ENCODE results near the gene CPNE2.

DNA sequence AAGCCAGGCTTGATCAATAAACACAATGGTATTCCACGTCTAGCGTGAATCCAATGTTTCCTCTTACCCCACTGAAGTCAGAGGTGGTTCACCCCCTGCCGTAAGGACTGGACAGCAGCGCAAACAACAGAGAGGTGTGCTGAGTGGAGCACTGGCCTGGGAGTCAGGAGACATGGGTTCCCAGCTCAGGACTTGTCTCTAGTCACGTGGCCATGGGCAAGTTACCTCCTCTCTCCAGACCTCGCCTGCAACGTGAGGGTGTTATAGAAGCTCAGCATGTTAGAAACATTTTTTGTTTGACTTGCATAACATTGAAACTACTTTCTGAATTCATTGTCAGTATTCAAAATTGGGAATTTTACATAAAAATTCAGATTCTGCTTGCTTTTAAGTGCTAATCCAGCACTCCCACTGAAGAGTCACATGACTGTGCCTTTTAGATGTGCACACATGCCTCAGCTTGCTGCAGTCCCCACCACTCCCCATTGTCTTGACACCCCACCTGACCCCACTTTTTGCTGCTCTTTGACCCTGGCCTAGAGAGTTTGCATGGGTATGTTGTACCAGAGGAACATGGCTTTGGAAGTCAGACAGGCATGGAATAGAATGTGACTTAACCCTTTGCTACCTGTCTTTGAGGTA, 8.8 kb upstream of the CPNE2 start:
- TF ChIP-seq, protein P1, sequence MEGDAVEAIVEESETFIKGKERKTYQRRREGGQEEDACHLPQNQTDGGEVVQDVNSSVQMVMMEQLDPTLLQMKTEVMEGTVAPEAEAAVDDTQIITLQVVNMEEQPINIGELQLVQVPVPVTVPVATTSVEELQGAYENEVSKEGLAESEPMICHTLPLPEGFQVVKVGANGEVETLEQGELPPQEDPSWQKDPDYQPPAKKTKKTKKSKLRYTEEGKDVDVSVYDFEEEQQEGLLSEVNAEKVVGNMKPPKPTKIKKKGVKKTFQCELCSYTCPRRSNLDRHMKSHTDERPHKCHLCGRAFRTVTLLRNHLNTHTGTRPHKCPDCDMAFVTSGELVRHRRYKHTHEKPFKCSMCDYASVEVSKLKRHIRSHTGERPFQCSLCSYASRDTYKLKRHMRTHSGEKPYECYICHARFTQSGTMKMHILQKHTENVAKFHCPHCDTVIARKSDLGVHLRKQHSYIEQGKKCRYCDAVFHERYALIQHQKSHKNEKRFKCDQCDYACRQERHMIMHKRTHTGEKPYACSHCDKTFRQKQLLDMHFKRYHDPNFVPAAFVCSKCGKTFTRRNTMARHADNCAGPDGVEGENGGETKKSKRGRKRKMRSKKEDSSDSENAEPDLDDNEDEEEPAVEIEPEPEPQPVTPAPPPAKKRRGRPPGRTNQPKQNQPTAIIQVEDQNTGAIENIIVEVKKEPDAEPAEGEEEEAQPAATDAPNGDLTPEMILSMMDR (IDR thresholded peaks at IDR 0.05), result no peak
- TF ChIP-seq POLR2AphosphoS5 (IDR thresholded peaks at IDR 0.05) (no peak), EP300 (IDR thresholded peaks at IDR 0.05) (no peak)

Data from upper lobe of left lung (tissue), 4 donors.